B cell (primary cell): ENCODE measurements around the gene TTPAL. TPM values are rescaled to one million over a fixed set of nuclear protein-coding genes. Genes with fewer than 3 reads are reported as not detected.

Source experiments
- ATAC-seq: fragments of 200-7000 bp; cut with Tn5 transposase; one replicate; pipeline ENCODE4 v1.10.0; 2021; ENCODE audit warnings: low read depth, mild to moderate bottlenecking, moderate number of reproducible peaks, moderate library complexity
- CTCF ChIA-PET: fragments of 350-600 bp; sonication (Branson Sonifier 250); formaldehyde crosslinking; loops from one replicate; lab custom pipeline; 2021; ENCODE audit warnings: antibody characterized with exemption, inconsistent platforms; lab: Charles Lee
- POLR2A ChIA-PET: fragments of 350-600 bp; sonication (Branson Sonifier 250); formaldehyde crosslinking; loops from one replicate; lab custom pipeline; 2021; ENCODE audit warnings: antibody characterized with exemption; lab: Charles Lee
- DNase-seq: peaks from one replicate; pipeline ENCODE4 v3.0.0; 2013
- H2AFZ ChIP-seq: 2 replicates; pipeline ENCODE4 v1.6.1; 2012; ENCODE audit warnings: mild to moderate bottlenecking, low read depth, low read length; ENCODE audit not compliant: insufficient read depth, poor library complexity, severe bottlenecking
- H3K27ac ChIP-seq, 2 donors: 1 replicate in 1 of 2; 2 replicates in 1 of 2; pipeline ENCODE4 v1.5.1; 2012 to 2013; ENCODE audit warnings: low read length in 2 of 2, mild to moderate bottlenecking in 2 of 2, moderate library complexity in 1 of 2
- H3K27me3 ChIP-seq, 4 experiments: fragments of 200-600 bp in 1 of 4; sonication (generic) in 1 of 4; replicated peaks in 1 of 4; 1 replicate in 2 of 4; 2 replicates in 2 of 4; pipeline versions ENCODE4 v1.6.1 to v1.7.0; 2013 to 2016; ENCODE audit warnings: low read length in 3 of 4, mild to moderate bottlenecking in 2 of 4, mixed read lengths in 1 of 4, moderate library complexity in 1 of 4; ENCODE audit not compliant: insufficient read depth in 4 of 4, control insufficient read depth in 3 of 4; ENCODE audit errors: control extremely low read depth in 1 of 4
- H3K36me3 ChIP-seq, 2 experiments: replicated peaks in 1 of 2; 1 replicate in 1 of 2; 2 replicates in 1 of 2; pipeline versions ENCODE4 v1.6.1 to v1.7.1; 2013; ENCODE audit warnings: low read length in 1 of 2; ENCODE audit not compliant: insufficient read depth in 2 of 2, control insufficient read depth in 1 of 2; ENCODE audit errors: control extremely low read depth in 1 of 2, extremely low read depth in 1 of 2
- H3K4me1 ChIP-seq, 2 donors: fragments of 200-600 bp in 1 of 2; sonication (generic) in 1 of 2; 1 replicate in 1 of 2; 2 replicates in 1 of 2; pipeline versions ENCODE4 v1.5.1 to v1.6.1; 2013 to 2017; ENCODE audit warnings: low read length in 2 of 2; ENCODE audit not compliant: control insufficient read depth in 2 of 2, insufficient read depth in 2 of 2
- H3K4me2 ChIP-seq: replicated peaks from 2 replicates; pipeline ENCODE3; 2012; ENCODE audit warnings: mild to moderate bottlenecking, low read depth, low read length; ENCODE audit not compliant: poor library complexity, severe bottlenecking
- H3K4me3 ChIP-seq, 5 experiments: fragments of 200-600 bp in 1 of 5; sonication (generic) in 1 of 5; 1 replicate in 3 of 5; 2 replicates in 2 of 5; pipeline versions ENCODE4 v1.5.1 to v1.7.0; 2011 to 2016; ENCODE audit warnings: low read length in 4 of 5, mild to moderate bottlenecking in 4 of 5, low read depth in 2 of 5, control low read depth in 1 of 5, moderate library complexity in 1 of 5; ENCODE audit not compliant: insufficient read depth in 1 of 5; ENCODE audit errors: control extremely low read depth in 1 of 5, extremely low read depth in 1 of 5
- H3K79me2 ChIP-seq: fragments of 200-600 bp; sonication (generic); one replicate; pipeline ENCODE4 v1.6.0; 2016; ENCODE audit warnings: low read length; ENCODE audit not compliant: control insufficient read depth, insufficient read depth
- H3K9ac ChIP-seq: fragments of 200-600 bp; sonication (generic); 2 replicates; pipeline ENCODE4 v1.6.1; 2017; ENCODE audit warnings: mild to moderate bottlenecking, low read length, moderate library complexity
- H3K9me3 ChIP-seq, 3 donors: one replicate each; pipeline versions ENCODE4 v1.6.1 to v1.7.1; 2013; ENCODE audit warnings: low read length in 2 of 3; ENCODE audit not compliant: control insufficient read depth in 2 of 3, insufficient read depth in 1 of 3; ENCODE audit errors: control extremely low read depth in 1 of 3
- H4K20me1 ChIP-seq: 2 replicates; pipeline ENCODE4 v1.6.0; 2012; ENCODE audit warnings: mild to moderate bottlenecking, low read length; ENCODE audit not compliant: insufficient read depth, control insufficient read depth, poor library complexity, severe bottlenecking
- H3K27ac Mint-ChIP-seq: one replicate; pipeline ENCODE4 v1.8.0; 2021; ENCODE audit warnings: mixed read lengths
- H3K27me3 Mint-ChIP-seq: one replicate; pipeline ENCODE4 v1.8.0; 2021; ENCODE audit warnings: mixed read lengths
- H3K4me1 Mint-ChIP-seq: one replicate; pipeline ENCODE4 v1.8.0; 2021; ENCODE audit warnings: mixed read lengths
- H3K4me3 Mint-ChIP-seq: one replicate; pipeline ENCODE4 v1.8.0; 2021; ENCODE audit warnings: mixed read lengths
- H3K9me3 Mint-ChIP-seq: one replicate; pipeline ENCODE4 v1.8.0; 2022; ENCODE audit warnings: mixed read lengths; ENCODE audit not compliant: insufficient read depth
- EZH2 ChIP-seq: IDR thresholded peaks from 2 replicates; pipeline ENCODE4 v1.6.1; 2012; ENCODE audit warnings: borderline replicate concordance, low read depth, mild to moderate bottlenecking, moderate library complexity, low read length; ENCODE audit not compliant: insufficient read depth, poor library complexity, severe bottlenecking
- WGBS: methylation state at CpG from one replicate; pipeline ENCODE4 v1.1.5; 2013; ENCODE audit warnings: missing lambda C conversion rate; ENCODE audit not compliant: insufficient coverage; 5-methylcytosine and 5-hydroxymethylcytosine counted together
- intact Hi-C: fragments of 100-400 bp; cut with micrococcal nuclease; formaldehyde crosslinking; loops from one replicate; pipeline ENCODE4 v1.10.0; 2022
- polyA plus RNA-seq: library from polyadenylated mRNA; depleted of rRNA; stranded (reverse); fragments of >200 nt; gene quantifications from 2 replicates; pipeline ENCODE4 v1.2.3, GENCODE V29; 2012
- total RNA-seq, 2 donors: library from RNA; stranded (reverse); fragments of 120-200 nt in 1 of 2; gene quantifications; 1 replicate in 1 of 2; 2 replicates in 1 of 2; pipeline versions ENCODE4 v1.2.3 to v1.2.4, GENCODE V29; 2013 to 2022
- TF ChIP-seq, protein P1 (sequence below): fragments of 200-600 bp; IDR thresholded peaks from one replicate; pipeline ENCODE4 v1.8.0; 2022; ENCODE audit warnings: antibody characterized with exemption, mild to moderate bottlenecking

TTPAL gene
- total and polyA plus RNA-seq, 2 donors (not counting 1 experiment from before 2014, with no cell fraction given) = 4.0 to 26.8 TPM

DNA sequence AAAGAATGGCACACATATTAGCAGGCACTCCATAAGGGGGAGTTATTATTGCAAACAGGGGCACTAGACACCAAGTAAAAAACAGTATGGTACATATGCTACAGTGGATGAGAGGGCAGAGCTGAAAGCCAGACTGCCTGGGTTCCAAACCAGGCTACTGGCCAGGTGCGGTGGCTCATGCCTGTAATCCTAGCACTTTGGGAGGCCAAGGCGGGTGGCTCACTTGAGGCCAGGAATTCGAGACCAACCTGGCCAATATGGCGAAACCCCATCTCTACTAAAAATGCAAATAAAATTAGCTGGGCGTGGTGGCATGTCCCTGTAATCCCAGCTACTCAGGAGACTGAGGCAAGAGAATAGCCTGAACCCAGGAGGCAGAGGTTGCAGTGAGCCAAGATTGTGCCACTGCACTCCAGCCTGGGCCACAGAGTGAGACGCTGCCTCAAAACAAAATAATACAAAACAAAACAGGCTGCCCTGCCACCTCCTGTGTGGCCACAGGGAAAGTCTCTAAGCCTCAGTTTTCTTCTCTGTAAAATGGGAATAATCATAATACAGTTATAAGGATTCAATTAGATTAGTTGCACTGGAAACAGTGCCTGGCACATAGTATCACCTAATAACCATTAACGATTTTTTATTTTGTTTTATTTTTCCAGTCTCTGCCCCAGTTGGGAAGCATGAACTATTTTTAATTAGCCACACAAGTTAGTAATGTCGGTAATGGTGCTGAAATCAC lies 7.5 kb upstream of the TTPAL start:
- CTCF ChIA-PET = interaction anchor here (1.7 kb wide), 1 partner anchor 84 kb away, joined by 4 read pairs; no protein-coding TSS in a partner anchor
- Histone ChIP-seq H3K9me3 (no peaks in the 10 kb centered on the region), H3K4me2 (no peak overlapping the region)

DNA sequence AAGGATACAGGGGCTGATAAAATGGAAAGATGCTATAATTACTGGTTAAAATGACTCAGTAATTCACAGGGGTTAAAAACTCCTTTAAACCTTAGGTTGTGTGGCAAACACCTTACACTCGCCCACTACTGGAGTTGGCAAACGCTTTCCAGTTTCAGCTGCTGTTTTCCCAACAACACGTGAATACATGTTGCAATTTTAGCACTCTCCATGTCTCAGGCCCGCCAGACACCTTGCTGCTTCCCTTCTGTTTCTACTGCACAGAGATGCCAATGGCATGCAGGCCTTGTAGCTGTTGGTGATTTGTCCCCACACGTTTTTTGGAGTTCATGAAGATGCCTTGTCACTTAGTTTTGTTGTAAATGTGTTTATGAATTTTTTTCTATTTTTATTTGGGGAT lies 5.3 kb upstream of the TTPAL start:
- no peaks in the 10 kb centered on the region for H3K9me3 ChIP-seq
- peaks cover 5% of the 10 kb centered on the region for H3K79me2 ChIP-seq
- Mint-ChIP-seq H3K27me3 (peaks cover 10% of the 10 kb centered on the region), H3K4me1 (peaks cover 4% of the 10 kb centered on the region), H3K9me3 (no peaks in the 10 kb centered on the region), H3K27ac (no peak overlapping the region), H3K4me3 (no peak overlapping the region)
- H2AFZ ChIP-seq = no peak overlapping the region
- peaks cover 0 to 3% (median 0%) of the 10 kb centered on the region in 4 experiments for H3K27me3 ChIP-seq
- POLR2A ChIA-PET = no interaction called here
- no peaks in the 10 kb centered on the region for H3K36me3 ChIP-seq
- no peak for ATAC-seq
- DNase-seq = no peak
- H3K4me2 ChIP-seq = no peak overlapping the region
- no peak overlapping the region for H3K27ac ChIP-seq
- intact Hi-C loops = no loop called here
- CTCF ChIA-PET = interaction anchor here (1.2 kb wide), 1 partner anchor 45 kb away, joined by 3 read pairs; no protein-coding TSS in a partner anchor
- peaks cover 4% of the 10 kb centered on the region in 2 donors for H3K4me1 ChIP-seq
- TF ChIP-seq, protein P1, sequence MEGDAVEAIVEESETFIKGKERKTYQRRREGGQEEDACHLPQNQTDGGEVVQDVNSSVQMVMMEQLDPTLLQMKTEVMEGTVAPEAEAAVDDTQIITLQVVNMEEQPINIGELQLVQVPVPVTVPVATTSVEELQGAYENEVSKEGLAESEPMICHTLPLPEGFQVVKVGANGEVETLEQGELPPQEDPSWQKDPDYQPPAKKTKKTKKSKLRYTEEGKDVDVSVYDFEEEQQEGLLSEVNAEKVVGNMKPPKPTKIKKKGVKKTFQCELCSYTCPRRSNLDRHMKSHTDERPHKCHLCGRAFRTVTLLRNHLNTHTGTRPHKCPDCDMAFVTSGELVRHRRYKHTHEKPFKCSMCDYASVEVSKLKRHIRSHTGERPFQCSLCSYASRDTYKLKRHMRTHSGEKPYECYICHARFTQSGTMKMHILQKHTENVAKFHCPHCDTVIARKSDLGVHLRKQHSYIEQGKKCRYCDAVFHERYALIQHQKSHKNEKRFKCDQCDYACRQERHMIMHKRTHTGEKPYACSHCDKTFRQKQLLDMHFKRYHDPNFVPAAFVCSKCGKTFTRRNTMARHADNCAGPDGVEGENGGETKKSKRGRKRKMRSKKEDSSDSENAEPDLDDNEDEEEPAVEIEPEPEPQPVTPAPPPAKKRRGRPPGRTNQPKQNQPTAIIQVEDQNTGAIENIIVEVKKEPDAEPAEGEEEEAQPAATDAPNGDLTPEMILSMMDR = no peak
- TF ChIP-seq EZH2 = no peak
- H3K9ac ChIP-seq = no peak overlapping the region
- H4K20me1 ChIP-seq = no peaks in the 10 kb centered on the region
- H3K4me3 ChIP-seq = no peak overlapping the region
- WGBS = 91% methylated on average over 4 of the region's 5 CpGs

More for the DNA sequence above, 7.5 kb upstream of the TTPAL start:
- no peak overlapping the region for H3K27ac ChIP-seq
- H3K9me3 Mint-ChIP-seq = no peaks in the 10 kb centered on the region
- 84% methylated on average over 6 of the region's 8 CpGs for WGBS
- no peaks in the 10 kb centered on the region for H4K20me1 ChIP-seq
- no peak overlapping the region for H3K27ac Mint-ChIP-seq
- no peak overlapping the region for H2AFZ ChIP-seq
- POLR2A ChIA-PET = no interaction called here
- H3K36me3 ChIP-seq = no peaks in the 10 kb centered on the region
- H3K9ac ChIP-seq = no peak overlapping the region
- H3K4me3 ChIP-seq = no peak overlapping the region
- ATAC-seq (no peak), DNase-seq (no peak)
- peaks cover 0 to 3% (median 0%) of the 10 kb centered on the region in 4 experiments for H3K27me3 ChIP-seq
- no peak for TF ChIP-seq EZH2
- TF ChIP-seq, protein P1 = no peak
- H3K79me2 ChIP-seq = no peaks in the 10 kb centered on the region
- H3K4me3 Mint-ChIP-seq = no peak overlapping the region
- H3K4me1 ChIP-seq = no peaks in the 10 kb centered on the region
- H3K27me3 Mint-ChIP-seq = peaks cover 10% of the 10 kb centered on the region
- intact Hi-C loops = no loop called here
- H3K4me1 Mint-ChIP-seq = no peaks in the 10 kb centered on the region
